K562 (cell line): ENCODE results near the gene ORMDL3. TPM values are rescaled to one million over a fixed set of nuclear protein-coding genes. Genes with fewer than 3 reads are reported as not detected.

Experiments used
- ATAC-seq: fragments of 200-7000 bp; cut with Tn5 transposase; 3 replicates; pipeline ENCODE4 v1.9.1; 2020; ENCODE audit warnings: moderate library complexity
- BruUV-seq: library from RNA; stranded (reverse); fragments of 400-500 nt; replicated peaks from 2 replicates; lab custom pipeline; 2021; lab: Mats Ljungman, UMichigan
- CTCF ChIA-PET: fragments of 300-600 bp; formaldehyde crosslinking; extraction: SDS; loops from one replicate; lab custom pipeline; 2021; ENCODE audit warnings: low intra/inter-chr PET ratio; lab: Yijun Ruan, JAX
- POLR2A ChIA-PET: fragments of 300-600, 350-650 bp; sonication (Branson Sonifier 250); formaldehyde crosslinking; extraction: SDS; loops from one replicate; lab custom pipeline; 2021; ENCODE audit warnings: antibody characterized with exemption, inconsistent platforms; lab: Yijun Ruan, JAX
- DNase-seq, 4 experiments: peaks; one replicate each; pipeline versions ENCODE4 v3.0.0 to v3.0.0-alpha.2; 2011 to 2018; ENCODE audit warnings: low spot score in 3 of 4, mixed read lengths in 3 of 4; ENCODE audit errors: extremely low read depth in 1 of 4
- FAIRE-seq: peaks from 2 replicates; lab custom pipeline; 2011; peaks lifted over from hg19 to GRCh38; lab: Jason Lieb, UNC
- H2AFZ ChIP-seq: 2 replicates; pipeline ENCODE4 v1.6.0; 2011; ENCODE audit warnings: low read depth, low read length, control low read depth, inconsistent platforms
- H3K27ac ChIP-seq: fragments of 200-600 bp; 3 replicates; pipeline ENCODE4 v1.8.0; 2011; ENCODE audit warnings: low read depth, mild to moderate bottlenecking, control low read depth, inconsistent platforms, low read length, moderate library complexity, mixed read lengths; ENCODE audit errors: extremely low read depth
- H3K27me3 ChIP-seq, 2 experiments: fragments of 300-600 bp in 1 of 2; 2 replicates in 1 of 2; 3 replicates in 1 of 2; pipeline versions ENCODE4 v1.6.0 to v1.8.0; 2011; ENCODE audit warnings: inconsistent platforms in 2 of 2, low read length in 2 of 2, mild to moderate bottlenecking in 1 of 2, mixed read lengths in 1 of 2, moderate library complexity in 1 of 2; ENCODE audit not compliant: control insufficient read depth in 2 of 2, insufficient read depth in 2 of 2
- H3K36me3 ChIP-seq: fragments of 300-600 bp; 3 replicates; pipeline ENCODE4 v1.8.0; 2011; ENCODE audit warnings: mild to moderate bottlenecking, low read length, inconsistent platforms; ENCODE audit not compliant: control insufficient read depth, insufficient read depth
- H3K4me1 ChIP-seq, 2 experiments: fragments of 200-600 bp in 1 of 2; replicated peaks in 1 of 2; 2 replicates in 1 of 2; 3 replicates in 1 of 2; pipeline versions ENCODE4 v1.5.1 to v1.8.0; 2011; ENCODE audit warnings: inconsistent platforms in 2 of 2, low read length in 2 of 2, mild to moderate bottlenecking in 1 of 2, mixed read lengths in 1 of 2, moderate library complexity in 1 of 2; ENCODE audit not compliant: control insufficient read depth in 2 of 2, insufficient read depth in 2 of 2
- H3K4me2 ChIP-seq: 2 replicates; pipeline ENCODE4 v1.6.1; 2011; ENCODE audit warnings: low read length, control low read depth, inconsistent platforms, mixed read lengths; ENCODE audit not compliant: insufficient read depth
- H3K4me3 ChIP-seq: fragments of 200-600 bp; sonication (generic), shearing (Covaris generic); 2 replicates; pipeline ENCODE4 v1.5.1; 2016; ENCODE audit warnings: control low read depth, inconsistent platforms
- H3K79me2 ChIP-seq: fragments of 200-600 bp; 3 replicates; pipeline ENCODE4 v1.8.0; 2011; ENCODE audit warnings: low read length, inconsistent platforms; ENCODE audit not compliant: control insufficient read depth, insufficient read depth
- H3K9ac ChIP-seq, 2 experiments: 2 replicates each; pipeline versions ENCODE4 v1.6.0 to v1.6.1; 2011; ENCODE audit warnings: low read depth in 2 of 2, low read length in 2 of 2, control low read depth in 1 of 2, inconsistent platforms in 1 of 2, mild to moderate bottlenecking in 1 of 2, mixed read lengths in 1 of 2; ENCODE audit not compliant: insufficient read depth in 1 of 2
- H3K9me1 ChIP-seq: one replicate; pipeline ENCODE4 v1.6.0; 2011; ENCODE audit warnings: inconsistent platforms, mild to moderate bottlenecking, low read length, moderate library complexity; ENCODE audit not compliant: control insufficient read depth, insufficient read depth
- H3K9me3 ChIP-seq: replicated peaks from 2 replicates; pipeline ENCODE4 v1.5.1; 2011; ENCODE audit warnings: low read depth, low read length, inconsistent platforms; ENCODE audit not compliant: control insufficient read depth, insufficient read depth
- H4K20me1 ChIP-seq: replicated peaks from 2 replicates; pipeline ENCODE4 v1.6.1; 2011; ENCODE audit warnings: low read length, inconsistent platforms, mixed read lengths; ENCODE audit not compliant: control insufficient read depth, insufficient read depth
- FOXP1 ChIP-seq: sonication (generic); formaldehyde crosslinking; IDR thresholded peaks from 2 replicates; pipeline ENCODE4 v1.8.0; 2022; ENCODE audit warnings: mild to moderate bottlenecking, missing genetic modification reagents
- IRF2 ChIP-seq: sonication (generic); formaldehyde crosslinking; IDR thresholded peaks from 2 replicates; pipeline ENCODE4 v1.8.1; 2022; ENCODE audit warnings: mild to moderate bottlenecking, missing genetic modification reagents
- LEF1 ChIP-seq: fragments of 450-650 bp; IDR thresholded peaks from 2 replicates; pipeline ENCODE4 v1.6.1; 2016; ENCODE audit warnings: mild to moderate bottlenecking
- MED1 ChIP-seq: sonication (generic); formaldehyde crosslinking; IDR thresholded peaks from 2 replicates; pipeline ENCODE4 v1.8.1; 2023; ENCODE audit warnings: missing genetic modification reagents, borderline replicate concordance
- MYC ChIP-seq, 2 experiments: fragments of 250-450 bp in 1 of 2; sonication (Bioruptor Pico) in 1 of 2; IDR thresholded peaks; 2 replicates each; pipeline versions ENCODE4 v1.5.1 to v1.6.1; 2012 to 2021; ENCODE audit warnings: low read depth in 2 of 2, borderline replicate concordance in 1 of 2, improper control_type of control experiment in 1 of 2, low read length in 1 of 2, mild to moderate bottlenecking in 1 of 2, moderate library complexity in 1 of 2
- PHB ChIP-seq: fragments of 250-450 bp; sonication (Bioruptor Pico); IDR thresholded peaks from 2 replicates; pipeline ENCODE4 v1.5.0; 2021
- PHF8 ChIP-seq: fragments of 200-600 bp; sonication (generic); IDR thresholded peaks from 2 replicates; pipeline ENCODE4 v1.6.1; 2012; ENCODE audit warnings: mixed run types, mild to moderate bottlenecking, inconsistent platforms, low read length, moderate library complexity, borderline replicate concordance
- PPARD ChIP-seq: fragments of 250-450 bp; sonication (Bioruptor Pico); IDR thresholded peaks from 2 replicates; pipeline ENCODE4 v1.8.0; 2022; ENCODE audit warnings: inconsistent platforms, mild to moderate bottlenecking, moderate library complexity
- RCOR1 ChIP-seq, 2 experiments: IDR thresholded peaks; 2 replicates each; pipeline ENCODE4 v1.6.1; 2012; ENCODE audit warnings: low read depth in 2 of 2, low read length in 2 of 2, borderline replicate concordance in 1 of 2, improper control_type of control experiment in 1 of 2
- SIN3A ChIP-seq, 2 experiments: fragments of 150-350 bp in 1 of 2; IDR thresholded peaks; 2 replicates each; pipeline ENCODE4 v1.6.1; 2011 to 2016; ENCODE audit warnings: borderline replicate concordance in 2 of 2, low read depth in 2 of 2, low read length in 2 of 2, mild to moderate bottlenecking in 2 of 2, moderate library complexity in 2 of 2; ENCODE audit not compliant: control insufficient read depth in 1 of 2
- SLC30A9 ChIP-seq: fragments of 250-450 bp; sonication (Bioruptor Pico); IDR thresholded peaks from 2 replicates; pipeline ENCODE4 v1.8.0; 2022; ENCODE audit warnings: mild to moderate bottlenecking, moderate library complexity
- SMARCE1 ChIP-seq: fragments of 450-650 bp; IDR thresholded peaks from 2 replicates; pipeline ENCODE4 v1.7.1; 2016; ENCODE audit warnings: mild to moderate bottlenecking
- TAL1 ChIP-seq: fragments of 450-650 bp; IDR thresholded peaks from 2 replicates; pipeline ENCODE4 v1.6.1; 2016; ENCODE audit warnings: mild to moderate bottlenecking
- TBL1XR1 ChIP-seq, 2 experiments: IDR thresholded peaks; 2 replicates each; pipeline ENCODE4 v1.6.1; 2012; ENCODE audit warnings: improper control_type of control experiment in 2 of 2, low read length in 2 of 2, mild to moderate bottlenecking in 1 of 2
- TCFL5 ChIP-seq: fragments of 250-450 bp; sonication (Bioruptor Pico); conservative IDR thresholded peaks from 2 replicates; pipeline ENCODE4 v1.6.1; 2021; ENCODE audit warnings: mild to moderate bottlenecking, moderate library complexity, matching md5 sums
- ZBTB1 ChIP-seq: sonication (generic); formaldehyde crosslinking; IDR thresholded peaks from 2 replicates; pipeline ENCODE4 v1.8.1; 2023; ENCODE audit warnings: missing genetic modification reagents, low read depth, mild to moderate bottlenecking, borderline replicate concordance
- ZNF316 ChIP-seq: fragments of 450-650 bp; IDR thresholded peaks from 2 replicates; pipeline ENCODE4 v1.6.1; 2016
- ZNF696 ChIP-seq: fragments of 250-450 bp; sonication (Bioruptor Pico); conservative IDR thresholded peaks from 2 replicates; pipeline ENCODE4 v1.4.0; 2020; ENCODE audit warnings: mild to moderate bottlenecking, moderate library complexity
- WGBS: fragments of 100-300 bp; shearing (Covaris generic); methylation state at CpG from one replicate; pipeline ENCODE4 v1.1.6; 2016; ENCODE audit warnings: low coverage, mixed read lengths; ENCODE audit not compliant: insufficient coverage; ENCODE audit errors: missing lambda C conversion rate; 5-methylcytosine and 5-hydroxymethylcytosine counted together
- in situ Hi-C: fragments of 300-500 bp; cut with MboI; formaldehyde crosslinking; loops from 4 replicates; pipeline ENCODE4 v1.15.0; 2018; ENCODE audit warnings: inconsistent platforms, mixed read lengths
- intact Hi-C: fragments of 100-400 bp; cut with micrococcal nuclease; formaldehyde crosslinking; loops from 2 replicates; pipeline ENCODE4 v1.14.2; 2022
- polyA plus RNA-seq, 8 experiments: library from polyadenylated mRNA; depleted of rRNA in 4 of 8; stranded (reverse) in 5 of 8; unstranded in 3 of 8; fragments of >200 nt; fragmentation: Nextera tagmentation in 2 of 8; fragmentation: Illumina TruSeq in 1 of 8; extraction: Ambion mirVana in 2 of 8; extraction: Trizol in 1 of 8; gene quantifications; 2 replicates each; pipeline versions ENCODE4 v1.2.1 to v1.2.3, GENCODE V29; 2011 to 2014; ENCODE audit warnings: inconsistent platforms in 1 of 8, missing spikeins in 1 of 8
- total RNA-seq, 7 experiments: library from RNA; depleted of rRNA in 6 of 7; stranded (reverse); fragments of >200 nt in 6 of 7; fragmentation: Illumina TruSeq in 2 of 7; extraction: Trizol in 2 of 7; gene quantifications; 2 replicates each; pipeline versions ENCODE4 v1.2.1 to v1.2.3, GENCODE V29; 2011 to 2021; ENCODE audit warnings: low replicate concordance in 1 of 7
- TF ChIP-seq, protein P1 (sequence below): sonication (generic); formaldehyde crosslinking; IDR thresholded peaks from 2 replicates; pipeline ENCODE4 v1.8.0; 2022; ENCODE audit warnings: mild to moderate bottlenecking, missing genetic modification reagents

The ORMDL3 gene
- total and polyA plus RNA-seq, 9 of the 15 experiments (the other 6 are each of a cell fraction or from before 2014, with no cell fraction given): 2.7 to 57.4 (median 27.1) TPM

- no peak for TF ChIP-seq TAL1
- 0 out of 4 replicates have a peak, but pooled peaks of 1 of the 2 experiments have one; percentile 40 for TF ChIP-seq RCOR1 (IDR thresholded peaks at IDR 0.05; ENCODE audit: borderline replicate concordance in 1 of 2, low read depth in 2 of 2, low read length in 2 of 2)
- TF ChIP-seq SLC30A9: no peak
- TF ChIP-seq, protein P1, sequence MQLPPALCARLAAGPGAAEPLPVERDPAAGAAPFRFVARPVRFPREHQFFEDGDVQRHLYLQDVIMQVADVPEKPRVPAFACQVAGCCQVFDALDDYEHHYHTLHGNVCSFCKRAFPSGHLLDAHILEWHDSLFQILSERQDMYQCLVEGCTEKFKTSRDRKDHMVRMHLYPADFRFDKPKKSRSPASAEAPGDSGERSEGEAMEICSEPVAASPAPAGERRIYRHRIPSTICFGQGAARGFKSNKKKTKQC: no peak
- TF ChIP-seq MYC (IDR thresholded peaks at IDR 0.05; ENCODE audit: low read depth, low read length): no peak
- TF ChIP-seq MYC (CRISPR knock-in tag; IDR thresholded peaks at IDR 0.05; ENCODE audit: borderline replicate concordance, low read depth): no peak
- TF ChIP-seq PHF8: no peak
- no peak for TF ChIP-seq SMARCE1
- peak; percentile 42; the same call in 1 of the 2 replicates for TF ChIP-seq LEF1
- TF ChIP-seq IRF2 (CRISPR knock-in tag): no peak
Measured at GRCh38 chr17:39926588-39927100, 757 bp downstream of the ORMDL3 start (continued).

DNA sequence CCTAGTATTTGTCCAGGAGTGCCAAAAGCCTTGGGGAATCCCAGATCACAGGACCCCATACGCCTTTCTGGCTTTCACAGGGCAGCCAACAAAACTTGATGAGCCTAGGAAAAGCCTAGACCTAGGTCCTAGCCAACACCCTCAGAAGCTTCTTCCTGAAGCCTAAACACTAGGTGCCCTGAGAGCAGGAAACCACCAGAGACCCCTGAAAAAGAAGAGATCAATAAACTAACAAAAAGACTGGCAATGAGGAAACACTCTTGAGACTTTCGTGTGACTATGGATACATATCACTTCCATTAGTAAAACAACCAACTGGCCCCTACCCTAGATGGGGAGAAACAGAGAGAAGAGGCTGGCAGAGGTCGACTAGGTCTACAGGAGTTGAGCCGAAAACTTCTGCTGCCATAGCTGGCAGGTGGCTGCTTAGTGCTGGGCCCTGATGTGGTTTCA lies 1.2 kb downstream of the ORMDL3 start:
- Histone ChIP-seq H3K9ac (peak overlapping the region; percentile 83 to 93; a peak in 3 of 4 replicates), H2AFZ (no peak overlapping the region), H3K79me2 (peaks cover 33% of the 10 kb centered on the region), H3K27me3 (no peaks in the 10 kb centered on the region), H3K36me3 (peaks cover 32% of the 10 kb centered on the region; the same call in 2 of the 3 replicates), H3K4me3 (peak overlapping the region; percentile 97), H3K9me1 (peaks cover 12% of the 10 kb centered on the region), H3K9me3 (no peaks in the 10 kb centered on the region), H4K20me1 (0 out of 2 replicates have a peak, but pooled peaks cover 14% of the 10 kb centered on the region), H3K4me1 (peaks cover 27 to 43% of the 10 kb centered on the region in 2 experiments), H3K4me2 (peak overlapping the region; percentile 95), H3K27ac (no peak overlapping the region)
- no peak for FAIRE-seq
- intact Hi-C loops (loop anchor here (2.0 kb wide), 1 partner anchor 27 kb away; no protein-coding TSS in a partner anchor), in situ Hi-C loops (no loop called here)
- TF ChIP-seq PPARD (CRISPR knock-in tag) (no peak), LEF1 (no peak), FOXP1 (no peak), PHB (no peak), TBL1XR1 (IDR thresholded peaks at IDR 0.05; ENCODE audit: low read length in 2 of 2) (no peak), SIN3A (IDR thresholded peaks at IDR 0.05; ENCODE audit: borderline replicate concordance in 2 of 2, control insufficient read depth in 1 of 2, low read depth in 2 of 2, low read length in 2 of 2) (no peak), ZNF696 (CRISPR knock-in tag) (no peak), ZNF316 (no peak), MED1 (CRISPR knock-in tag) (no peak), TCFL5 (CRISPR knock-in tag) (no peak), ZBTB1 (CRISPR knock-in tag) (no peak)
- CTCF ChIA-PET: no interaction called here
- WGBS: 33% methylated on average over 4 of the region's 4 CpGs
- ATAC-seq: no peak
- no TSS peak for BruUV-seq
- POLR2A ChIA-PET: interaction anchor here (0.5 to 2.0 kb wide), 7 partner anchors 8 to 114 kb away, joined by 3 to 7 read pairs (median 3); partner anchors contain the start of gene GSDMB
- DNase-seq: no peak
